HG03045 (cell line): ENCODE measurements around the gene FANCD2OS.
A peak's percentile ranks its signal among the peaks of the same experiment; 100 is the strongest.
"Not testable (repeated sequence)": the region's sequence is repeated elsewhere in the genome, so short reads cannot be mapped to it uniquely, and the experiment has no call there.

Experiments used
- ATAC-seq: cut with Tn5 transposase; IDR thresholded peaks from one replicate; pipeline ENCODE4 v1.9.1; 2021; ENCODE audit warnings: mild to moderate bottlenecking, moderate library complexity; ENCODE audit not compliant: unreplicated experiment

The FANCD2OS gene, protein sequence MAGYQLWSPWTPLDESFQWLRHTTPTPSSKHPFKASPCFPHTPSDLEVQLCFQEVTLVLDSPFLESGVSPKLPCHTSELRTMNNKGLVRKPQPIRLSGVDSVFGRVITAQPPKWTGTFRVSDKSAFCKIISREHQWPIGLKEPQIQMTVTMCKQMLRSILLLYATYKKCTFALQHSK

GRCh38 chr3:10108091-10108490 lies at the start of gene FANCD2OS:
Gene FANCD2OS, minus strand, starts transcription at chr3:10108255. Its CDS starts 3,481 bp downstream, at chr3:10104774.
- ATAC-seq = no peak

DNA sequence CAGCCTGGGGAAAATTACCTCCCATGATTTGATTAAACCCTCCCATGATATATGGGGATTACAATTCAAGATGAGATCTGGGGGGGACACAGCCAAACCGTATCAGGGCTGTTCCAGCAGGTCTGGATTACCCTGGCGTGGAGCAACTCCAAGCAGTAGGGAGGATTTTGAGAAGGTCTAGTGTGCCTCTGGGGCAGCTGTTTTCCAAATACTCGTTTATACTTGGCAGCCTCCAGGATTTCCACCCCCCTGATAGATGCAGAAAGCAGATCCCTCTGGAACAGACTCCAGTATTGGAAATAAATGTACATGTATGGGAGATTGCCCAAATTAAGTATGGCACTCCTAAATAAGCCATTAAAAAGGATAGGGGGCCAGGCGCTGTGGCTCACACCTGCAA lies 49.0 kb upstream of the FANCD2OS start:
- no peak for ATAC-seq

DNA sequence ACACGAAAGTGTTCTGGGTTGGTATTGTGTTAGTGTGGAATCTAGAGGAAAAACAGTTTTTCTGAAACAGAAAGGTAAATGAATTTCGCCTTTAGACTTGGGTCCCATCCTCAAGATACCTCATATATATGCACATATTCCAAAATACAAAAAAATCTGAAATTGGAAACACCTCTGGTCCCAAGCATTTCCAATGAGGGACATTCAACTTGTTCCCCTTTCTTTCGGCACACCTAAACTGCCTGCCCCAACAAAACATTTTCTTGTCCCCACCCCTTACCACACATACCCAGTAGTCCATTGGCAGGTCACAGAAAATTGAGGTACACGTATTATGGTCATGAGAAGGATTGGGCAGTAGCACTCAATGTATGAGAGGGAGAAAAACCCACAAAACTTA lies 47.6 kb upstream of the FANCD2OS start:
- ATAC-seq = no peak

- ATAC-seq = no peak
Observed at GRCh38 chr3:10155123-10155472, 47.0 kb upstream of the FANCD2OS start.

- ATAC-seq = no peak
Observed at GRCh38 chr3:10154335-10155122, 46.5 kb upstream of the FANCD2OS start.

DNA sequence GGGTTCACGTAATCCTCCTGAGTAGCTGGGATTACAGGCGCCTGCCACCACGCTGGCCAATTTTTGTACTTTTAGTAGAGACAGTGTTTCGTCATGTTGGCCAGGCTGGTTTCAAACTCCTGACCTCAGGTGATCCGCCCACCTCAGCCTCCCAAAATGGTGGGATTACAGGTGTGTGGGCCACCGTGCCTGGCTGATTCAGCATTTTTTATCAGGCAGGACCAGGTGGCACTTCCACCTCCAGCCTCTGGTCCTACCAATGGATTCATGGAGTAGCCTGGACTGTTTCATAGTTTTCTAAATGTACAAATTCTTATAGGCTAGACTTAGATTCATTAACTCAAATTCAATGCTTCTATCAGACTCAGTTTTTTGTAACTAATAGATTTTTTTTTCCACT lies 42.9 kb upstream of the FANCD2OS start:
- no peak for ATAC-seq

GRCh38 chr3:10149226-10149625 lies 41.2 kb upstream of the FANCD2OS start:
- no peak for ATAC-seq

DNA sequence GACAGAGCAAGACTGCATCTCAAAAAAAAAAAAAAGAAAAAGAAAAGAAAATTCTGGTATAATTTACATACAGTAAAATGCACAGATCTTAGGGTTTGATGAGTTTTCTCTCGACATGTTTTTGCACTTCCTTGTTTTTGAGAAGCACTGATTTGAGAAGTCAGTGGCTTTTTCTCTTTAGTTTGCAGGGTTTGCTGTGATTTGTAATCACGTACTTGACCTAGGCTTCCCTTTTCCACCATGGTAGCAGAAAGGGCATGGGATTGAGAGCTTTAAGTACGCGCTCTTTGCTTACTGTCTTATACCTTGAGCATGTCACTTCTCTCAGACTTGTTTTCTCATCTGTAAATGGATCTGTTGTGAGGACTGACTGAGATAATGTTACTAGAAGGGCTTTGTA lies 37.6 kb upstream of the FANCD2OS start:
- no peak for ATAC-seq

- no peak for ATAC-seq
Observed at GRCh38 chr3:10142707-10143560, 34.9 kb upstream of the FANCD2OS start.

DNA sequence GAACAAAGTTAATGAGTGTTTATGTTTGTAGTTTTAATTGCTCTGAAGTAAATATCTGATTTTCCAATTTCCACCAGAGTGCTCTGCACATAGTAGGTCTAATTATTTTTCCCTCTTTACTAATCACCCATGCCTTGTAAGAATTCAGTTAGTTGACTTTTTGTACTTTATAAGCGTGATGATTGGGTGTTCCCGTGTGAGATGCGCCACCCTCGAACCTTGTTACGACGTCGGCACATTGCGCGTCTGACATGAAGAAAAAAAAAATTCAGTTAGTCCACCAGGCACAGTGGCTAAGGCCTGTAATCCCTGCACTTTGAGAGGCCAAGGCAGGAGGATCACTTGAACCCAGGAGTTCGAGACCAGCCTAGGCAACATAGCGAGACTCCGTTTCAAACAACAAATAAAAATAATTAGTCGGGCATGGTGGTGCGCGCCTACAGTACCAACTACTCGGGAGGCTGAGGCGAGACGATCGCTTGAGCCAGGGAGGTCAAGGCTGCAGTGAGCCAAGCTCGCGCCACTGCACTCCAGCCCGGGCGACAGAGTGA lies 33.0 kb upstream of the FANCD2OS start:
- no peak for ATAC-seq

GRCh38 chr3:10137178-10137577 lies 29.1 kb upstream of the FANCD2OS start:
- ATAC-seq = no peak

GRCh38 chr3:10136426-10137005 lies 28.5 kb upstream of the FANCD2OS start:
- no peak for ATAC-seq

GRCh38 chr3:10135872-10136271 lies 27.8 kb upstream of the FANCD2OS start:
- not testable (repeated sequence) for ATAC-seq

DNA sequence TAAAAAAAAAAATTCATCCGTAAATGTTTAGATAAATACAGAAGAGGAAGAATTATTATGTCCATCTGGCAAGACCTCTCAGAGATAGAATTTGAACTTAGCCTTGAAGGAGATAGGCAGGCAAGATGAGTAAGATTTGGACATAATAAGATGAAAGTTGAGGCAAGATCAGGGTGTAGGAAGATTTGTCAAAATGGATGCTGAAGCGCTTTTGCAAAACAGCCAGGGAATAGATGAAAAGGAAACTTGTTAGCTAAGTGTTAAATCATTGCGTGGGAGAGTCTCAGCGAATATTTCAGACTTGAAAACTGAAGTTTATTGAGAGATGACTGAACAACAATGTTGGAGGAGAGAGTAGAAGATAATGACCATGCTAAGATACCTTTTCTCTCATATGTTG lies 14.7 kb upstream of the FANCD2OS start:
- ATAC-seq = no peak

DNA sequence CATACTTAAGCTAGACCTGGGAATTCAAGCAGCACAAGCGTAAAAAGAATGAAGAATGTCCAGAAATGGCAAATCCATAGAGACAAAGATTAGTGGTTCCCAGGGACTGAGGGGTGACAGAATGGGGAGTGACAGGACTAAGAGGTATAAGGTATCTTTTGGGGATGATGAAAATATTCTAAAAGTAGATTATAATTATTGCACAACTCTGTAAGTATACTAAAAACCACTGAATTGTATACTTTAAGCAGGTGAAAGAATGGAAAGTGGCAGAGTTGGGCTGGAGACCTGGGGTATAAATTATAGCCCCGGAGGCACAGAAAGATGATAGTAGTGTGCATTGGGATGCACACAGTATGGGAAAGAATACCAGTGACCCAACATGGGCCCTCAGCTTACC lies 13.0 kb upstream of the FANCD2OS start:
- ATAC-seq = no peak

DNA sequence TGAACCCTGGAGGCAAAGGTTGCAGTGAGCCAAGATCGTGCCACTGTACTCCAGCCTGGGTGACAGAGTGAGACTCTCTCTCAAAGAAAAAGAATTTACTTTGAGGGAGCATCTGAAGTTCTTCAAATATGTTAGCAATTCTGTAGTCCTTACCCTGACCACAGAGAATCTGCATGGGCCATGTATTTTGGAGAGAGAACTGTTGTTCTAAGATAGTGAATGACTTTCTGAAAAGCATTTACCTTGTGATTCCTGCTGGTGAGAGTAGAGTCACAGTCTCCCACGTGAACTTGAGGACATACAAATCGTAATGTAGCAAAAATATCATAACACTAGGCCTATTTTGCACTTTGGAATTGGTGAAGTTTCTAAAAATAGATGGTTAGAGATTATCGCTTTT lies 11.3 kb upstream of the FANCD2OS start:
- no peak for ATAC-seq

DNA sequence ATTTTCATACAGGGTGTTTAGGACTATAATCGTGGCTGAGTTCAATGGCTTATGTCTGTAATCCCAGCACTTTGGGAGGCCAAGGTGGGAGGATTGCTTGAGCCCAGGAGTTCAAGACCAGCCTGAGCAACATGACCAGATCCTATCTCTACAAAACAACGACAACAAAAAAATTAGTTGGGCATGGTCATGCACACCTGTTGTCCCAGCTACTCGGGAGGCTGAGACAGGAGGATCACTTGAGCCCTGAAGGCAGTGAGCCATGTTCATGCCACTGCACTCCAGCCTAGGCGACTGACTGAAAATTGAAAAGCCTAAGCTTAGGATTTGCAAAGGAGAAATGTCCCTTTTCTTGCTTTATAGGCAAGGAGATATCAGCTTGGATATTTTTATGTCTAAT lies 8.9 kb upstream of the FANCD2OS start:
- ATAC-seq = no peak

DNA sequence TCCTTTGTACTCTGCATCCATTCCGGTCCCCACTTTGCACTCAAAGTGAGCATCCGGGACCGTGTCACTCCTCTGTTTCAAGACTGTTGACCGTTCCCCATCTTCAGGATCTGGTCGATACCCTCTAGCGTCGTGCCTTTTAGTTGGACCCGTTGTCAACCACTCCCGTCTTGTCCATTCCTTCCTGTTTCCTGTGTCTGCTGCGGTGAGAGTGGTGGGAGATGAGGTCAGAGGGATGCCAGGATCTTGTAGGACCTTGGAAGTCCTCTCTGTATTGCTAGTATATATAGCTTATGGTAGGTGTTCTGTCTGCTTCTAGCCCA lies 8.0 kb upstream of the FANCD2OS start:
- ATAC-seq = no peak

GRCh38 chr3:10115326-10116137 lies 7.5 kb upstream of the FANCD2OS start, which contains the start of gene BRK1:
Gene BRK1, plus strand, starts transcription at chr3:10115675. Its CDS starts 27 bp downstream, at chr3:10115702.
- peak; percentile 94 for ATAC-seq

DNA sequence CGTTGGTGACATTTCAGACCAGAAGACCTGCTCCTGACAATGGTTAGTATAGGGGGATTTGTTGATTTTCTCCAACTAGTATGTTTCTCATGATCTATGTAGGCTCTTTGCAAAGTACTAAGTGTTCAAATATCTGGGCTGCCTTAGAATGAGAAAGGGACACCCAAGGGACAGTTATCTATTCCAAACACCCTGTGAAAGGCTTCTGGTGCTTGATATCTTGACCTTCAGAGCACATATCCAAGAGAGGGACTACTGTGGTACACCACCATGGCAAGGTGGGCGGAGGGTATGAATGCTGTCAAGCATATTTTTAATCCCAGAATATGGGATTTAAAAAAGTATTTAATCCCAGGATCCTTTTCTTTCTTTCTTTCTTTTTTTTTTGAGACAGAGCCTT lies 1.1 kb downstream of the FANCD2OS start:
- ATAC-seq = no peak
